A549 (cell line): Measurements from ENCODE around the gene SH2D1B. TPM values are rescaled to one million over a fixed set of nuclear protein-coding genes. Genes with fewer than 3 reads are reported as not detected.

ENCODE experiments used
- ATAC-seq, 2 experiments: fragments of 200-7000 bp in 1 of 2; fragments of >200 bp in 1 of 2; cut with Nextera tagmentation in 1 of 2; cut with Tn5 transposase in 1 of 2; 3 replicates each; pipeline versions ENCODE4 v1.8.0 to v1.9.1; 2018 to 2020; ENCODE audit warnings: mild to moderate bottlenecking in 1 of 2, moderate library complexity in 1 of 2
- CTCF ChIA-PET: fragments of 300-600 bp; sonication (Branson Sonifier 250); formaldehyde crosslinking; extraction: SDS; loops from one replicate; lab custom pipeline; 2021; ENCODE audit warnings: antibody characterized with exemption, inconsistent platforms; lab: Yijun Ruan, JAX
- POLR2A ChIA-PET: fragments of 350-600 bp; formaldehyde crosslinking; extraction: SDS; loops from one replicate; lab custom pipeline; 2021; ENCODE audit warnings: antibody characterized with exemption, inconsistent platforms; lab: Yijun Ruan, JAX
- DNase-seq, 2 experiments: peaks; one replicate each; pipeline versions ENCODE4 v3.0.0 to v3.0.0-alpha.2; 2011 to 2016; ENCODE audit warnings: low read depth in 1 of 2, low spot score in 1 of 2
- FAIRE-seq: peaks from 2 replicates; lab custom pipeline; 2011; peaks lifted over from hg19 to GRCh38; lab: Jason Lieb, UNC
- H3K27ac ChIP-seq, 2 experiments: fragments of >200 bp; sonication (Bioruptor Twin); formaldehyde crosslinking; 3 replicates each; pipeline ENCODE4 v1.5.1; 2016 to 2017
- H3K4me1 ChIP-seq: fragments of >200 bp; sonication (Bioruptor Twin); formaldehyde crosslinking; 3 replicates; pipeline ENCODE4 v1.6.1; 2016
- H3K4me2 ChIP-seq: fragments of >200 bp; sonication (Bioruptor Twin); formaldehyde crosslinking; 3 replicates; pipeline ENCODE4 v1.6.1; 2016
- H3K4me3 ChIP-seq: fragments of >200 bp; sonication (Bioruptor Twin); formaldehyde crosslinking; 3 replicates; pipeline ENCODE4 v1.5.1; 2016
- H3K9me3 ChIP-seq: fragments of >200 bp; sonication (Bioruptor Twin); formaldehyde crosslinking; 3 replicates; pipeline ENCODE4 v1.6.1; 2016
- BHLHE40 ChIP-seq: IDR thresholded peaks from 2 replicates; pipeline ENCODE4 v1.6.1; 2012; ENCODE audit warnings: low read depth, low read length, inconsistent platforms
- CBX8 ChIP-seq: fragments of 200-600 bp; sonication (generic); IDR thresholded peaks from 2 replicates; pipeline ENCODE4 v1.6.1; 2016
- ESRRA ChIP-seq: fragments of 150-350 bp; IDR thresholded peaks from 2 replicates; pipeline ENCODE4 v1.6.1; 2014; ENCODE audit warnings: mild to moderate bottlenecking, low read length, borderline replicate concordance
- FOSL2 ChIP-seq, 2 experiments: fragments of 450-650 bp in 1 of 2; fragments of >200 bp in 1 of 2; sonication (Bioruptor Twin) in 1 of 2; formaldehyde crosslinking; IDR thresholded peaks; 2 replicates each; pipeline versions ENCODE4 v1.5.0 to v1.6.1; 2016 to 2020; ENCODE audit warnings: mild to moderate bottlenecking in 1 of 2, moderate library complexity in 1 of 2
- FOXS1 ChIP-seq: fragments of 250-450 bp; sonication (Bioruptor Pico); IDR thresholded peaks from 2 replicates; pipeline ENCODE4 v1.5.0; 2020; ENCODE audit warnings: mild to moderate bottlenecking, moderate library complexity
- HDAC2 ChIP-seq: fragments of 200-600 bp; sonication (generic); IDR thresholded peaks from 2 replicates; pipeline ENCODE4 v1.6.1; 2016
- HEYL ChIP-seq: fragments of 250-450 bp; sonication (Bioruptor Pico); IDR thresholded peaks from 2 replicates; pipeline ENCODE4 v1.8.0; 2021; ENCODE audit warnings: mild to moderate bottlenecking, moderate library complexity
- HOXB5 ChIP-seq: fragments of 250-450 bp; sonication (Bioruptor Pico); IDR thresholded peaks from 2 replicates; pipeline ENCODE4 v1.5.0; 2020; ENCODE audit warnings: mild to moderate bottlenecking, moderate library complexity
- JUN ChIP-seq, 2 experiments: fragments of >200 bp; sonication (Bioruptor Twin); formaldehyde crosslinking; IDR thresholded peaks; 2 replicates in 1 of 2; 3 replicates in 1 of 2; pipeline ENCODE4 v1.6.1; 2016 to 2017
- KDM1A ChIP-seq: fragments of 200-600 bp; sonication (generic); IDR thresholded peaks from 2 replicates; pipeline ENCODE4 v1.6.1; 2016; ENCODE audit warnings: low read depth, mild to moderate bottlenecking
- KDM5A ChIP-seq: fragments of 200-600 bp; sonication (generic); IDR thresholded peaks from 2 replicates; pipeline ENCODE4 v1.6.1; 2016; ENCODE audit warnings: antibody characterized with exemption, mild to moderate bottlenecking
- MAFK ChIP-seq: fragments of 450-650 bp; IDR thresholded peaks from 2 replicates; pipeline ENCODE4 v1.6.1; 2014; ENCODE audit not compliant: partially characterized antibody
- POLR2AphosphoS2 ChIP-seq: conservative IDR thresholded peaks from 2 replicates; pipeline ENCODE4 v1.6.1; 2012; ENCODE audit warnings: low read length, improper control_type of control experiment, inconsistent platforms
- RARB ChIP-seq: fragments of 250-450 bp; sonication (Bioruptor Pico); IDR thresholded peaks from 2 replicates; pipeline ENCODE4 v1.8.0; 2021; ENCODE audit warnings: mild to moderate bottlenecking, moderate library complexity
- SMC3 ChIP-seq: fragments of >200 bp; sonication (Bioruptor Twin); formaldehyde crosslinking; IDR thresholded peaks from 3 replicates; pipeline ENCODE4 v1.6.1; 2018; ENCODE audit warnings: inconsistent platforms
- SREBF2 ChIP-seq: fragments of 450-650 bp; IDR thresholded peaks from 2 replicates; pipeline ENCODE4 v1.6.1; 2014; ENCODE audit warnings: mild to moderate bottlenecking, moderate library complexity
- TFCP2L1 ChIP-seq: fragments of 250-450 bp; sonication (Bioruptor Pico); IDR thresholded peaks from 2 replicates; pipeline ENCODE4 v1.5.0; 2021; ENCODE audit warnings: mild to moderate bottlenecking
- TP53 ChIP-seq: fragments of 250-450 bp; sonication (Bioruptor Pico); IDR thresholded peaks from 2 replicates; pipeline ENCODE4 v1.5.0; 2021; ENCODE audit warnings: mild to moderate bottlenecking, moderate library complexity
- ZSCAN20 ChIP-seq: fragments of 250-450 bp; sonication (Bioruptor Pico); IDR thresholded peaks from 2 replicates; pipeline ENCODE4 v1.8.0; 2022; ENCODE audit warnings: mild to moderate bottlenecking, moderate library complexity
- WGBS: methylation state at CpG from one replicate; pipeline ENCODE4 v1.1.6; 2017; ENCODE audit errors: missing lambda C conversion rate; 5-methylcytosine and 5-hydroxymethylcytosine counted together
- polyA plus RNA-seq, 4 experiments: library from polyadenylated mRNA; depleted of rRNA in 3 of 4; stranded (reverse); fragments of >200 nt; fragmentation: RNase III in 1 of 4; extraction: RNeasy Plus Mini Kit Qiagen cat#74134 plus additional on column Dnase treatment in 1 of 4; gene quantifications; 2 replicates in 3 of 4; 3 replicates in 1 of 4; pipeline ENCODE4 v1.2.3, GENCODE V29; 2011 to 2017
- TF ChIP-seq, protein P1 (sequence below): fragments of >200 bp; sonication (Bioruptor Twin); formaldehyde crosslinking; IDR thresholded peaks from 3 replicates; pipeline ENCODE4 v1.5.1; 2016
- TF ChIP-seq, protein P2 (sequence below): fragments of 200-600 bp; sonication (generic); IDR thresholded peaks from 2 replicates; pipeline ENCODE4 v1.6.1; 2016; ENCODE audit warnings: antibody characterized with exemption, mild to moderate bottlenecking, moderate library complexity
- TF ChIP-seq, protein P3 (sequence below): fragments of 250-450 bp; sonication (Bioruptor Pico); IDR thresholded peaks from 2 replicates; pipeline ENCODE4 v1.5.0; 2020; ENCODE audit warnings: low read depth, mild to moderate bottlenecking, moderate library complexity
- TF ChIP-seq, protein P4 (sequence below): IDR thresholded peaks from 2 replicates; pipeline ENCODE4 v1.6.1; 2012
- TF ChIP-seq, protein P5 (sequence below): fragments of 450-650 bp; IDR thresholded peaks from 2 replicates; pipeline ENCODE4 v1.6.1; 2014; ENCODE audit warnings: antibody characterized with exemption
- TF ChIP-seq, protein P6 (sequence below): IDR thresholded peaks from 2 replicates; pipeline ENCODE4 v1.6.1; 2012

Gene SH2D1B
- polyA plus RNA-seq, 2 of the 4 experiments (the other 2 are of a cell fraction): 0.04 TPM; not detected in 1

DNA sequence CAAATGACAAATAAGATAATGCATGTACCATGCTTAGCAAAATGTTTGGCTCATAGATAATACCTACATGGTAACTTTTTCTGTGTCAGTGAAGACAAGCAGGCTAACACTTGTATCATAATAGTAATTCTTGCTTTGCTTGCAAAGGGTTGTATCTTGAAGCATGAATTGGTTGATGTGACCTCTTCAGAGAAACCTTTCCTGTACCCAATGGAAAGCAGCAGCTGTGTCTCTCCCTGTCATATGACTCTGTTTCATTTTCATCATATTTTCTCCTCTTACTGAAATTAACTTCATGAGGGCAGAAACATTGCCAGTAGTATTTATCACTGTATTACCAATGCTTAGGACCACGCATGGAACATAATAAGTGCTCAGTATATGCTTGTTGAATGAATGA lies 4.4 kb downstream of the SH2D1B start:
- H3K4me1 ChIP-seq: 0 out of 3 replicates have a peak, but pooled peaks cover 14% of the 10 kb centered on the region
- POLR2A ChIA-PET: no interaction called here

DNA sequence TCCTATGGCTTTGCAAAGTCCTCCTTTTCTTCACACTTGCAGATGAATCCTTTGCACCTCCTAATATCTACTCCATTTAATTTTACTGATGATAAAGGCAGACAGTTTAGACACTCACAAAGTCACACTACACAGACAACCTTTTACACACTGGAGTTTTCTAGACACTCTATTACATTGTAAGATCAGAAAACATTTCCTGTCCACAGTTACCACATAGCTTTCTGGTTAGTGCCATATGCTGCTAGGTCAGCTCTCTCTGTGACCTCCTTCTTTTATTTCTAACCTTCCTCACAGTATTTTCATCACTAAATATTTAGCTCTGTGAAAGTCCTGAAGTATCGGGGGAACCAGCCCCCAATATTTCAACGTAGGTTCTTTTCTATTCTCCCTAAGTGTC lies 5.1 kb downstream of the SH2D1B start:
- FAIRE-seq: no peak
- no peak overlapping the region for H3K4me2 ChIP-seq
- no peak for DNase-seq
- TF ChIP-seq HOXB5 (no peak), KDM5A (no peak), MAFK (no peak), TP53 (CRISPR knock-in tag) (no peak), RARB (CRISPR knock-in tag) (no peak)
- TF ChIP-seq, protein P1, sequence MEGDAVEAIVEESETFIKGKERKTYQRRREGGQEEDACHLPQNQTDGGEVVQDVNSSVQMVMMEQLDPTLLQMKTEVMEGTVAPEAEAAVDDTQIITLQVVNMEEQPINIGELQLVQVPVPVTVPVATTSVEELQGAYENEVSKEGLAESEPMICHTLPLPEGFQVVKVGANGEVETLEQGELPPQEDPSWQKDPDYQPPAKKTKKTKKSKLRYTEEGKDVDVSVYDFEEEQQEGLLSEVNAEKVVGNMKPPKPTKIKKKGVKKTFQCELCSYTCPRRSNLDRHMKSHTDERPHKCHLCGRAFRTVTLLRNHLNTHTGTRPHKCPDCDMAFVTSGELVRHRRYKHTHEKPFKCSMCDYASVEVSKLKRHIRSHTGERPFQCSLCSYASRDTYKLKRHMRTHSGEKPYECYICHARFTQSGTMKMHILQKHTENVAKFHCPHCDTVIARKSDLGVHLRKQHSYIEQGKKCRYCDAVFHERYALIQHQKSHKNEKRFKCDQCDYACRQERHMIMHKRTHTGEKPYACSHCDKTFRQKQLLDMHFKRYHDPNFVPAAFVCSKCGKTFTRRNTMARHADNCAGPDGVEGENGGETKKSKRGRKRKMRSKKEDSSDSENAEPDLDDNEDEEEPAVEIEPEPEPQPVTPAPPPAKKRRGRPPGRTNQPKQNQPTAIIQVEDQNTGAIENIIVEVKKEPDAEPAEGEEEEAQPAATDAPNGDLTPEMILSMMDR: no peak
- TF ChIP-seq, protein P2, sequence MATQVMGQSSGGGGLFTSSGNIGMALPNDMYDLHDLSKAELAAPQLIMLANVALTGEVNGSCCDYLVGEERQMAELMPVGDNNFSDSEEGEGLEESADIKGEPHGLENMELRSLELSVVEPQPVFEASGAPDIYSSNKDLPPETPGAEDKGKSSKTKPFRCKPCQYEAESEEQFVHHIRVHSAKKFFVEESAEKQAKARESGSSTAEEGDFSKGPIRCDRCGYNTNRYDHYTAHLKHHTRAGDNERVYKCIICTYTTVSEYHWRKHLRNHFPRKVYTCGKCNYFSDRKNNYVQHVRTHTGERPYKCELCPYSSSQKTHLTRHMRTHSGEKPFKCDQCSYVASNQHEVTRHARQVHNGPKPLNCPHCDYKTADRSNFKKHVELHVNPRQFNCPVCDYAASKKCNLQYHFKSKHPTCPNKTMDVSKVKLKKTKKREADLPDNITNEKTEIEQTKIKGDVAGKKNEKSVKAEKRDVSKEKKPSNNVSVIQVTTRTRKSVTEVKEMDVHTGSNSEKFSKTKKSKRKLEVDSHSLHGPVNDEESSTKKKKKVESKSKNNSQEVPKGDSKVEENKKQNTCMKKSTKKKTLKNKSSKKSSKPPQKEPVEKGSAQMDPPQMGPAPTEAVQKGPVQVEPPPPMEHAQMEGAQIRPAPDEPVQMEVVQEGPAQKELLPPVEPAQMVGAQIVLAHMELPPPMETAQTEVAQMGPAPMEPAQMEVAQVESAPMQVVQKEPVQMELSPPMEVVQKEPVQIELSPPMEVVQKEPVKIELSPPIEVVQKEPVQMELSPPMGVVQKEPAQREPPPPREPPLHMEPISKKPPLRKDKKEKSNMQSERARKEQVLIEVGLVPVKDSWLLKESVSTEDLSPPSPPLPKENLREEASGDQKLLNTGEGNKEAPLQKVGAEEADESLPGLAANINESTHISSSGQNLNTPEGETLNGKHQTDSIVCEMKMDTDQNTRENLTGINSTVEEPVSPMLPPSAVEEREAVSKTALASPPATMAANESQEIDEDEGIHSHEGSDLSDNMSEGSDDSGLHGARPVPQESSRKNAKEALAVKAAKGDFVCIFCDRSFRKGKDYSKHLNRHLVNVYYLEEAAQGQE: no peak
- TF ChIP-seq, protein P3, sequence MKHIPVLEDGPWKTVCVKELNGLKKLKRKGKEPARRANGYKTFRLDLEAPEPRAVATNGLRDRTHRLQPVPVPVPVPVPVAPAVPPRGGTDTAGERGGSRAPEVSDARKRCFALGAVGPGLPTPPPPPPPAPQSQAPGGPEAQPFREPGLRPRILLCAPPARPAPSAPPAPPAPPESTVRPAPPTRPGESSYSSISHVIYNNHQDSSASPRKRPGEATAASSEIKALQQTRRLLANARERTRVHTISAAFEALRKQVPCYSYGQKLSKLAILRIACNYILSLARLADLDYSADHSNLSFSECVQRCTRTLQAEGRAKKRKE: no peak
- no peak for ATAC-seq
- CTCF ChIA-PET: interaction anchor here (0.6 to 1.2 kb wide), 3 partner anchors 351 to 672 kb away, joined by 3 to 4 read pairs (median 4); no protein-coding TSS in a partner anchor
- H3K4me3 ChIP-seq: no peak overlapping the region
- H3K27ac ChIP-seq: no peak overlapping the region
- 85% methylated on average over 2 of the region's 2 CpGs for WGBS
- H3K9me3 ChIP-seq: no peaks in the 10 kb centered on the region
- H3K4me1 ChIP-seq: 0 out of 3 replicates have a peak, but pooled peaks cover 14% of the 10 kb centered on the region
- POLR2A ChIA-PET: no interaction called here

More for the DNA sequence above, 4.4 kb downstream of the SH2D1B start:
- H3K4me2 ChIP-seq: no peak overlapping the region
- H3K27ac ChIP-seq: no peak overlapping the region
- no peaks in the 10 kb centered on the region for H3K9me3 ChIP-seq
- no peak for DNase-seq
- TF ChIP-seq ESRRA (no peak), JUN (IDR thresholded peaks at IDR 0.05) (no peak), SREBF2 (no peak), SMC3 (no peak), POLR2AphosphoS2 (no peak), BHLHE40 (no peak), TFCP2L1 (CRISPR knock-in tag) (no peak), KDM1A (no peak), FOXS1 (no peak), HDAC2 (no peak), FOSL2 (IDR thresholded peaks at IDR 0.05) (no peak), FOSL2 (CRISPR knock-in tag; IDR thresholded peaks at IDR 0.05) (no peak), CBX8 (no peak), ZSCAN20 (CRISPR knock-in tag) (no peak), HEYL (CRISPR knock-in tag) (no peak)
- TF ChIP-seq, protein P4, sequence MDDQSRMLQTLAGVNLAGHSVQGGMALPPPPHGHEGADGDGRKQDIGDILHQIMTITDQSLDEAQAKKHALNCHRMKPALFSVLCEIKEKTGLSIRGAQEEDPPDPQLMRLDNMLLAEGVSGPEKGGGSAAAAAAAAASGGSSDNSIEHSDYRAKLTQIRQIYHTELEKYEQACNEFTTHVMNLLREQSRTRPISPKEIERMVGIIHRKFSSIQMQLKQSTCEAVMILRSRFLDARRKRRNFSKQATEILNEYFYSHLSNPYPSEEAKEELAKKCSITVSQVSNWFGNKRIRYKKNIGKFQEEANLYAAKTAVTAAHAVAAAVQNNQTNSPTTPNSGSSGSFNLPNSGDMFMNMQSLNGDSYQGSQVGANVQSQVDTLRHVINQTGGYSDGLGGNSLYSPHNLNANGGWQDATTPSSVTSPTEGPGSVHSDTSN: no peak
- TF ChIP-seq, protein P5, sequence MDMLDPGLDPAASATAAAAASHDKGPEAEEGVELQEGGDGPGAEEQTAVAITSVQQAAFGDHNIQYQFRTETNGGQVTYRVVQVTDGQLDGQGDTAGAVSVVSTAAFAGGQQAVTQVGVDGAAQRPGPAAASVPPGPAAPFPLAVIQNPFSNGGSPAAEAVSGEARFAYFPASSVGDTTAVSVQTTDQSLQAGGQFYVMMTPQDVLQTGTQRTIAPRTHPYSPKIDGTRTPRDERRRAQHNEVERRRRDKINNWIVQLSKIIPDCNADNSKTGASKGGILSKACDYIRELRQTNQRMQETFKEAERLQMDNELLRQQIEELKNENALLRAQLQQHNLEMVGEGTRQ: no peak
- TF ChIP-seq, protein P6, sequence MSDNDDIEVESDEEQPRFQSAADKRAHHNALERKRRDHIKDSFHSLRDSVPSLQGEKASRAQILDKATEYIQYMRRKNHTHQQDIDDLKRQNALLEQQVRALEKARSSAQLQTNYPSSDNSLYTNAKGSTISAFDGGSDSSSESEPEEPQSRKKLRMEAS: no peak
- TF ChIP-seq, all 56 proteins: peak for 0
- no peak overlapping the region for H3K4me3 ChIP-seq
- ATAC-seq (no peak), FAIRE-seq (no peak)
- WGBS: 90% methylated on average over 1 of the region's 1 CpG
- CTCF ChIA-PET: interaction anchor here (0.6 to 1.6 kb wide), 3 partner anchors 15 to 355 kb away, joined by 4 to 5 read pairs (median 4); no protein-coding TSS in a partner anchor
